ENCODE measurements around the gene AQP7. TPM values are rescaled to one million over a fixed set of nuclear protein-coding genes. Genes with fewer than 3 reads are reported as not detected.
"Not testable (repeated sequence)": the region's sequence is repeated elsewhere in the genome, so short reads cannot be mapped to it uniquely, and the experiment has no call there.

The AQP7 gene
- total RNA-seq, 1 experiment from 2014 or later = 0.58 TPM

DNA sequence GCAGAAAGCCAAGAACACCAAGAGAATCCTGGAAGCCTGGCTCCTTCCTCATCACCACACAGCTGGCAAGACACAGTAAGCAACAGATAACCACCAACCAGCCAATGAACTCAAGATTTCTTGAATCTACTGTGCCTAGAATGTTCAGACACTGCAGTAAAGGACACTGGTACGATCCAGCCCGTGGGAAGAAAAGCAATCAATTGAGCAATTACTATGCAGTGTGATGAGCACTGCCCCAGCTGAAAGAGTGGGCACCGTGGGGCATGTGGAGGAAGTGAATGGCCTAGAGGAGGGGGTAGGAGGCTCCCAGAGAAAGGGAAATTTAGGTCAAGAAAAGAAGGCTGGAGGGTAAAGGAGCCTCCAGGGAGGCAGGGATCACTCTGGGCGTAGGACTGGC, 4.6 kb downstream of the AQP7 start:
- not testable (repeated sequence) for DNase-seq (ENCODE audit: low spot score)

DNA sequence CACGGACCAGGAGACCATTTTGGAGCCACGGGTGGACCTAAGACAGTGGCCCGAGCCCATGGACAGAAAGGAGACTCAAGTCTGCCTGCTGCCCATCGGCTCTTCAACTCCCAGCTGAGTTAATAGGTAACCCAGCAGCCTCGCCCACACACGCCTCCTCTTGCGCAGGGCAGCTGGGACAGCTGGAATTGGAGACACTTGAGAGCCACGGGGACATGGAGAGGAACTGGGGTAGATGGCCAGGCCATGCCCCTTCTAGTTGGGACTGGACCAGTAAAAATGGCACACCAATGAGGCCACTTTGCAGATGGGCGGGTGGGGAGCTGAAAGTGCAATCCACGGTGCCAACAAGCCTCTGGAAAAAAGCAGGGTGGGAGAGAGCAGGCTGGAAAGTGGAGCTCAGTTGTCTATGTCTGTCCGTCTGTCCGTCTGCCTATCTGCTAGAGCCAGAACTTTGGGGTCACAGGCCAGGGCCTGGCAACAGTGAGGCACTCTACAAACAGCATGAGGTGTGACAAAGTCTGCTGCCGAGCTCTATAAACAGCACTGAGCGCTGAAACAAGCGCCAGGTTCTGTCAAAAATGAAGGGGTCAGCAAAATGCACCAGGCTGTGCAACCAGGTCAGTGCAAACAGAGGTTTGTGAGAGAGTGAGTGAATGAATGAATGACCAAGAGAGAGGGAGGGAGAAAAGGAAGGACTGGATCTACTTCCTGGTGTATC, 7.0 kb downstream of the AQP7 start:
- DNase-seq (ENCODE audit: low spot score) = peak; percentile 63

DNA sequence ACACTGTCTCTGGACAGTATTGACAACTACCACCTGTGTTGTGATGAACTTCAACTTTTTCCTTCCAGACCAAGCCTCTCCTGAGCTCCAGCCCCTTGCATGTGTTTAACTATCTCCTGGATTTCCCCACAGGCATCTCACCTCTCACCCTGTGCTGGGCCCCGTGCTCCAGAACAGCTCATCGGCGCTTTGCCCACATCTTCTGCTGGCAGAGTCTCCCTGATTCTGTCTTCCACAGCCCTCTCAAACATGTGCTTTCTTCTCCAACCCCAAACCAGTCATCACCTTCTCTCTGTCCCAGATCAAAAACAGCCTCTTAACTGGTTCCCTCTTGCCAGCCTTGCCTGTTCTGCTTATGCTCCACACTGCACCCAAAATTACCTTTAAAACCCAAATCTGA, 8.4 kb downstream of the AQP7 start:
- DNase-seq (ENCODE audit: low spot score) = not testable (repeated sequence)

DNA sequence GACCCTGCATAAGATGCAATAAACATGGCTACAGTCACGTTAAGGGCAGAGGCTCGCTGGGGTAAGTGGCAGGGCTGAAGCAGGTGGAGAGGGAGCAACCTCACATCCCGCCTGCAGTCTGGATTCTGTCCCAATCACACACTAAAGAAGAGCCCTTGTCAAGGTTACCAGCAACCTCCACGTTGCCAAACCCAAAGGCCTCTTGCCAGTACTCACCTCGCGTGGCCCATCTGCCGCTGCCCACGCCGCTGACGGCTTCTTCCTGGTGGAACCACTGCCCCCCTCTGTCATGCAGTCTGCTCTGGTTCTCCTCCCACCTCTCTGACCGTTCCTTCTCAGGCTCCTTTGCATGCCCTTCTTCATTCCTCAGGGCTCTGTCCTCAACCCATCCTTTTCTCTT, 8.8 kb downstream of the AQP7 start:
- no peak for DNase-seq (ENCODE audit: low spot score)

DNA sequence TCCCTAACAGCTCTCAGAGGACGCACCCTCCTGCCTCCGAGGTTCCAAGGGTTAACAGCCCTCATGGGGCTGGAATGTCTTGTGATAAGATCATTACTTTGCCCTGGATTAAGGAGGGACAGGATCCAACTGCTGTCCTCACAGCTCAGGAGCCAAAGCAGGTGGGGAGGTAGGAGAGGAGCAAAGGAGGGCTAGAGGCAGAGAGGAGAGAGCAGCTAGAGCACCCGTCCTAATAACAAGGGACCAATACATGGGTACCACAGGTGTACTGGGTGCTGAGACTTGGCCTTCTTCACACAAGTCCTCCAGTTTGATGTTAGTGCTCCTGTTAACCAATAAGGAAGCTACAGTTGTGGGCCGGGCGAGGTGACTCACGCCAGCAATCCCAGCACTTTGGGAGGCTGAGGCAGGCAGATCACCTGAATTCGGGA, 9.8 kb downstream of the AQP7 start:
- DNase-seq (ENCODE audit: low spot score) = peak; percentile 39

DNA sequence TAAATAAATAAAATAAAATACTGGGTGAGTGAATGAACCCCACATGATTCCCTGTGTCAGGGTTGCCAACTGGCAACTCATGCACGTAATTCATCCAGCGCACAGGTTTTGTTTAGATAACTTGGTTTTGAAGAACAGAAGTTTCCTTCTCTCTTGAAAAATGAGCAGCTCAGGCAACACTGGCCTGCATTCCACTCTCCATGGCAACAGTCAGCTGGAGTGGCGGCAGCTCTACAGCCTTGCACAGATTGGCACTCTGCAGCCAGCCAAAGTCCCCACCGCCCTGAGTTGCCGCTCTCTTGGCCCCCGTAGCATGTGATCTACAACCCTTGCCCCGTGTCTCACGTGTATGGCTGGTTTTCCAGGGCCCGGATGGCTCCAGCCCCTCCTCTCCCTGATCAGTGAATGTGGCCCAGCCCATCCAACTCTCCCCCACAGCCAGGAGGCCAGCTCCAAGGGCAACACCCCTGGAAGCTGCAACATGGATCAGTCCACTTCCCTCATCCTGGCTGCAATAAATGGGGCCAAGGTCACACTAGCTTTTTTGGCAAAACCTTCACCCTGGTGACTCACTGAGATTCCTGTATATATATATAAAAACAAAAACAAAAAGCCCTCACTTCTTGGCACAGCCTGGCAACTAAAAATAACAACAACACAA, 11.1 kb downstream of the AQP7 start:
- DNase-seq (ENCODE audit: low spot score) = peak; percentile 85

DNA sequence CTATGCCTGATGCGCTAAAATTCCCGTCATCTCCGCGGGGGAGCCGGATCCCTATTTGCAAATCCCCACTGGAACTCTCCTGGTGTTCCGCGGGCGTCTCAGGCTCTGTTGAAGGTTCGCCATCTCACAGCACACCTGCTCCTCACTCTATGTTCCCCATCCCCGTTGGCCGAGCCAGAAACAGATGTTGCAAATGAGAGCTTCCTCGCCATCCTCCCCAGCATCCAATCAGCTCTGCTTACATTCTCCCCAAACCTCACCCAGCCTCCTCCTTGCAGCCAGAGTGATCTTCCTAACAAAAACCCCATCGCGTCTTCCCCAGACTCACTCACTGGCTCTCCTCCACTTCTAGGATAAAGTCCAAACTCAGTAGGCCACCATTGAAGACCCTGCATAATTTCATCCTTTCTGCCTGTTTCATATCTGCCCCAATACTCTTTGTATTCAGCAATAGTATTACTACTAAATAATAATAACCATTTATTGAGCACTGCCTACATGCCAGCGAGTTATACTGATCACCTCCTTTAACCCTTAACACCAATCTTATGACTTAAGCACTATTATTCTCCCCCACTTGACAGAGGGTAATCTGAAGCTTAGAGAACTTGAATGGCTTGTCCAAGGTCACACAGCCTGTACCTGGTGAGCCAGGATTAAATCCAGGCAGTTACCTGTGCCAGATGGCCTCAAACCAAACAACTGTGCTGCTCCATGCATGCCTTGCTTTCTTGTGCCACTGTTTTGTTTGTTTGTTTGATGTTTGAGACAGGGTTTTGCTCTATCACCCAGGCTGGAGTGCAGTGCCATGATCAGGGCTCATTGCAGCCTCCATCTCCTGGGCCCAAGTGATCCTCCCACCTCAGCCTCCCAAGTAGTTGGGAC, 14.0 kb downstream of the AQP7 start:
- no peak for DNase-seq (ENCODE audit: low spot score)

DNA sequence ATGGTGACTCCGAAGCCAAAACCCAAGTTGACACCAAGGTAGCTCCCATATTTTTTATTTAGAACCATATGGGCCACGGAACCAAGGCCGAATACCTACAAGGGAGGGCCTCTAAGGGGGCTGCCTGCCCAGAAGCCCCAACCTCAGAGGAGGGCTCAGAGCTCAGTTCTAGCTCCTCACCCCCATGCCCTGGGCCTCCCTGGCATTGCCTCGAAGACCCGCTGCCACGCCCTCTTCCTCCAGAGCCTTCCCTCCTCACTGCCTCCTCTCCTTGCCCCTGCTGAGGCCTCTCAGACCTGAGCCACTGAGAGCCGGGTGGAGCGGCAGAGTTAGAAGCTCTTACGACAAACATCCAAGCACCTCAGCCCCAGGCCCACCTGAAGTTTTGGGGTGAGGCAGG, 15.4 kb downstream of the AQP7 start:
- DNase-seq (ENCODE audit: low spot score) = not testable (repeated sequence)

DNA sequence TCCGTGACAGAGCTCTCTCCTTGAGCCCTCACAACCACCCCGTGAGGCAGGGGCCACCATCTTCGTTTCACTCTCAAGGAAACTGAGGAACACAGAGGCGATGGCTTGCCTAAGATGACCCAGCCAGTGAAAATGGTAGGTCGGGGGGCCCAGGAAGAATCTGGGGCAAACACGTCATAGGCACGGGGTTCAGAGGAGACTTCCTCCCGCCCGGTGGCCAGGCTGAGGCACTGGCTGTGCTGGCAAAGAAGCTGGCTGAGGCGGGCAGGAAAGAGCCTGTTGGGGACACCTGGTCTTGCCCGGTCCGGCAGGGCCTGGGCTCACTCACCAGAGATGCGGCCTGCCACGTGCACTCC, 15.7 kb downstream of the AQP7 start:
- not testable (repeated sequence) for DNase-seq (ENCODE audit: low spot score)

DNA sequence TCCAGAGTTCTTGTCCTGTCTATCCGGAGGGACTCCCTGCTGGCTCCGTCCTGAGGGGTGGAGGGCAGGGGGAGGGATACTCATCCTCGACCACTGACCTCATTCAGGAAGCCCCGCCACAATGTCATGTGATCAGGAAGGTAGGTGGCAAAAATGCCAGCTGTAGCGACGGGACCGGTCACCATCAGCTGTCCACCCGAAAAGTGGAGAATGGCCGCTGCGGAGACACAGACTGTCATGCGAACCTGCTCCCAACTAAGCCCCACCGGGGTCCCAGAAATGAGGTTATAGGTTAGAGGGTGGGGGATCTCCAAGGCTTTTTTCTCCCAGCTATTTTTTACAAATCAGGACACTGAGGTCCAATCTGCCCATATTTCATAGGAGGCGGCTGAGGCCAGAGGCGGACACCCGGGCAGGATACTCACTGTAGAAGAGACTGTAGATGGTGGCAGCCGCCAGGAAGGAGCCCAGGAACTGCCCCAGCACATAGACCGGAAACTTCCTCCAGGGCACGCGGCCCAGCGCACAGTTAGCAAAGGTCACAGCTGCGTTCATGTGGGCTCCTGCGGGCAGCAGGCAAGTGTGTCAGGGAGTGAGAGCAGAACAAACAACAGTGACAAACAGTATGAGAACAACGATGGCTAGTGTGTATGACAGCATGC, 16.3 kb downstream of the AQP7 start:
- not testable (repeated sequence) for DNase-seq (ENCODE audit: low spot score)

DNA sequence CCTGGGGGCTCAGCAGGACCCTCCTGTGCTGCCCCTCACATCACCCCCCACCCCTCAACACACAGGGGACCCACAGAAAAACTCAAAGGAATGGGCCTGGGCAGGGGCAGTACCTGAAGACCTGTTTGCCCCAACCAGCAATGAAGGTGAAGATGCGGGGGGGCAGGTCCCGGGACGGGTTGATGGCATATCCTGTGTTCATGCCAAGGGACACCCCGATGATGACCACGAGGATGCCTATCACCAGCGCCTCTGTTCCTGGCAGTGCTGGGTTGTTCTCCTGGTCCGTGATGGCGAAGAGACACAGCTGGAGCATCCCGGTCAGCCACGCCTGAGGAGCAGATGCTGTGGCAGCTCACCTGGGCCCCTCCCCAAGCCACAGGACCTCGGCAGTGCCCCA, 16.8 kb downstream of the AQP7 start:
- DNase-seq (ENCODE audit: low spot score) = not testable (repeated sequence)

DNA sequence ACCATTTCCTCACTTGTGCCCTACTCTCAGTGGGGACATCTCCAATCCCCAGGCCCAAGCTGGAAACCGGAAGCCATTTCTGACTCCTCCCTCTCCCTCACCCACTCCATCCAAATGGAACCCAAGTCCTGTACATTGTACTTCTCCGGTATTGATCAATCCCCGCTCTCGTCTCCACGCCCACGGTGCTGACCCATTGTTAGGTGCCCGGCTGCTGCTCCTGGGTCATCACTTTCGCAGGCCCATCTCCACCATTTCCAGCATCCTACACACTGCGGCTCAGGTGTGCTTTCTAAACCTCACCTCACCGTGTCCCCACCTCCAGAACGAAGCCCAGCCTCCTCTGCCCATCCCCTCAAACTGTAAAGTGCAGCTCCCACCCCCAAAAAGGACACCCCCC, 19.0 kb downstream of the AQP7 start:
- not testable (repeated sequence) for DNase-seq (ENCODE audit: low spot score)

DNA sequence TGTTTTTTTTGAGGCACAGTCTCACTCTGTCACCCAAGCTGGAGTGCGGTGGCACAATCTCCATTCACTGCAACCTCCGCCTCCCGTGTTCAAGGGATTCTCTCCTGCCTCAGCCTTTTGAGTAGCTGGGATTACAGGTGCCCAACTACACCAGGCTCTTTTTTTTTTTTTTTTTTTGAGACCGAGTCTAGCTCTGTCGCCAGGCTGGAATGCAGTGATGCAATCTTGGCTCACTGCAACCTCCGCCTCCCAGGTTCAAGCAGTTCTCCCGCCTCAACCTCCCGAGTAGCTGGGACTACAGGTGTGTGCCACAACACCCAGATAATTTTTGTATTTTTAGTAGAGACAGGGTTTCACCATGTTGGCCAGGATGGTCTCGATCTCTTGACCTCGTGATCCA, 20.0 kb downstream of the AQP7 start:
- DNase-seq (ENCODE audit: low spot score) = not testable (repeated sequence)

DNA sequence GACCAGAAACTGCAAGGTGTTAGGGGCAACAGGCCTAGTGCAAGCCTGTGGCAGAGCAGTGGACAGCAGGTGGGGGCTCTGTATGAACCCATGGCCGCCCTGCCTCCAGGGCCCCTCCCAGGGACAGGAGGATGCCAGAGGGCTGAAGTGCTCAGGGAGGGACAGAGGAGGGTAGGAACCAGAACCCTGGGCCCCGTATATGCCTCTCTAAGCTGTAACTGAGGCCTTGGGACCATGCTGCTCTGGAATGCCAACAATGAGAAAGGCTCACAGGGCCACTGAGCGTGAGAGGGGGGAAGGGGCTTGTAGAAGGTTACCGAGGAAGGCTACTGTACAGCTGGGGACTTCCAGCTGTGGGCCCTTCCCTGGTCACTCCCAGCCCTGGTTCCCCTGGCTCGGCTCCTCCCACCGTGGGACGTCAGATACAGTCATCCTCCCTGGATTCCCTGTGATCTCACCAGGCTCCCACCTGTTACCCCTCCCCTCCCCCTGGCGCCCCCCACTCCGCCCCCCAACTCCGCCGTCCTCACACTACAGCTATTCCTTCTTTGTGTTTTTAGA, 21.1 kb downstream of the AQP7 start:
- no peak for DNase-seq (ENCODE audit: low spot score)

DNA sequence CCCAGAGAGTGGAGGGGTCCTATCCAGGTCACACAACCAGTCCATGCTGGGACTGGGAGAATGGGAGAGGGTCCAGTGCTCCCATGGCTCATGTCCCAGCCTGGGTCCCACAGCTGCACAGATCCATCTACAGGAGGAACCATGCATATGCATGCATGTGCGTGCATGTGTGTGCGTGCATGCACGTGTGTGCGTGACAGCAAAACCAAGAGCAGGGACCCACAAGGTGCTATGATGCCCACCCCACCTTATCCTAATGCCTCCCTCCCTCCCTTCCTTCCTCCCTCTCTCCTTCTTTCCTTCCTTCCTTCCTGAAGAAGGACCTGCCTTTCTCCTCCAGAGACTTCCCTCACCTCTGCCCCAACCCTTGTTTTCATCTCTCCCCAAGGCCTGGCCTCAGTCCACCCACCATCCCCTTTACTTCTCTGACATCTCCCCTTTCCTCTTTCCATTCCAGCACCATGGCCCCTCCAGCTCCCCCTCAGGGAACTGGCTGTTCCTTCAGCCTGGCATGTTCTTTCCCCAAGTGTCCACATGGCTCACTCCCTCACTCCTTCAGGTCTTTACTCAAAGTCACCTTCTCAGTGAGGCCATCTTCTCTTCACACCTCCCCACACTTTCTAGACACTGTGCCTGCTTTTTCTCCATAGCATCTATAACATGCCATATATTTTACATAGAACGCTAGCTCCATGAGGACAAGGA, 21.8 kb downstream of the AQP7 start:
- DNase-seq (ENCODE audit: low spot score) = no peak

DNA sequence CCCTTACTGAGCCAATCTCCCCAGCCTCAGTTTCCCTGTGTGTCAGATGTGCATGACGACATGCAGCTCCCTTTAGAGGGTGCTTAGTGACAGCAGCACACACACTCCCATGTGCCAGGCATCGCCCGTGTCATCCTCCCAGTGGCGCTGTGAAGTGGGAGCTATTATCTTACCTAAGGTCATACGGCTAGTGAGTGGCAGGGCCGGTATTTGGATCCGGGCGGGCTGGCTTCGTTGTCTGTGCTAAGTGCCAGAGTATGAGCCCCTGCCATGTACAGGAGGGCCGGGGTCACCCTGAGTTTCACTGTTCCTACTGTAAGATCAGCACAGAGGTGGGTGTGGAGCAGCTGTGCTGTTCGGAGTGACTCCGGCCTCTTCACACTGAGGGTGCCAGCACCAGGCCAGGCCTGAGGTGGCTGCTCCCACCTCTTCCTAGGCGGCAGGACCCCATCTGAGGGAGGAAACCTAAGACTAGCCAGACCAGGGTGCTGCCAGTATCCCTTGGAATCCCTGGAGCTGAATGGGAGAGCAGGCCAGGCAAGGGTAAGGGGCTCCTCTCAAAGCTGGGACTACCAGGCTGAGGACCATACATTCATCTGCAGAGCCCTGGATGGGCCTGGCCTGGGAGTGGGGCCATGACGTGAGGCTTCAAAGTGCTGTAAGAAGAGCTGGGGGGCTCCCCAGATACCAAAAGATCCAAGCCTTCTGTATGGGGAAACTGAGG, 22.5 kb downstream of the AQP7 start:
- DNase-seq (ENCODE audit: low spot score) = no peak

DNA sequence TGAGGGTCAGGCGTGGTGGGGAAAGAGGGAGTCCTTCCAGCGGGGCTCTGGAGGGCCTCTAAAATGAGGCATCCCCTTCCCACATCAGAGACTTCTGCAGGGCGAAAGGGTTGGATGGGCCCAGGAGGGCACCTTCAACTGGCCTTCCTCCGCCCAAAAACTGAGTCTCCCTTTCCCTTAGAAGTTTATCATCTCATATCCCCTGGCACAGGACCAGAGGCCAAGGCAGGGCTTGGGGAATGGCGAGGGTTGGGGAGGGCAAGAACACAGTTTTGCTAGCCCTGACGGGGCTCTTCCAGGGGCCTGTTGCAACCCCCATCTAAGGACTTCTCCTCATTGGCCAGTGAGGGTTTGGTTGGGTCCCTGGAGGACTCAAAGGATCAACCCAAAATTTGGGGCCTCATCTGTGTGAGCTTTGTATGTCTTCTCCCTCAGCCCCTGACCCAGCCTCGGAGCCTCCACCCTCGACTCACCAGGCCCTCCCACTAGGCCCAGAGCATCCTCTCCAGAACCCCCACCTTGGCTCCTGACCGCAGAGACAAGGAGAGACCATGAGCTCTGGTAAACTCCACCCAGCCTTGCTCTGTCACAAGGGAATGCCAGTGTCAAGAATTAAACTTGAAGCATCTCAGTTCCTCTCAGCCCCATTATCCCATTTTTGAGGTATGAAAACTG, 24.1 kb downstream of the AQP7 start:
- no peak for DNase-seq (ENCODE audit: low spot score)

DNA sequence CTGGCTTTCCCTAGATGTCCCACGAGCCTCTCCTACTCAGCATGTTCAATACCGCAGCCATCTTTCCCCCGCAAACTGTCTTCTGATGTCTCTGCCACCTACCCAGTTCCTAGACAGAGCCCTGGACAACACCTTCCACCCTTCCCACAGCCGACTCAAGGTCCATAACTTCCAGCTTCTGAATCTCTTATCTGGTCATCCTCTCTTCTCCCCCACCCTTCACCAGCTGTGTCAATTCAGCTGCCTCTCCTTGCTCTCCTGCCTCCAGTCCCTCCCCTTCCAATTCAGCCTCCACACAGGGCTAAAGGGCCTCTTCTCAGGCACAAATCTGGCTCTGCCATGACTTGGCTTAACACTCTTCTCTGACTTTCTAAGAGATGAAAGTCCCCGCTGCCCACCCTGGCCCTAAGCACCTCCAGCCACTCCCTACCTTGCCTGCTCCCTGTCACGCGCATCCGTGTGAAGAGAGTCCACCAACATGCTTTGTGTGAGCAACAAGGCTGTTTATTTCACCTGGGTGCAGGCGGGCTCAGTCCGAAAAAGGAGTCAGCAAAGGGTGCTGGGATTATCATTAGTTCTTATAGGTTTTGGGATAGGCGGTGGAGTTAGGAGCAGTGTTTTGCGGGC, 25.2 kb downstream of the AQP7 start:
- no peak for DNase-seq (ENCODE audit: low spot score)

DNA sequence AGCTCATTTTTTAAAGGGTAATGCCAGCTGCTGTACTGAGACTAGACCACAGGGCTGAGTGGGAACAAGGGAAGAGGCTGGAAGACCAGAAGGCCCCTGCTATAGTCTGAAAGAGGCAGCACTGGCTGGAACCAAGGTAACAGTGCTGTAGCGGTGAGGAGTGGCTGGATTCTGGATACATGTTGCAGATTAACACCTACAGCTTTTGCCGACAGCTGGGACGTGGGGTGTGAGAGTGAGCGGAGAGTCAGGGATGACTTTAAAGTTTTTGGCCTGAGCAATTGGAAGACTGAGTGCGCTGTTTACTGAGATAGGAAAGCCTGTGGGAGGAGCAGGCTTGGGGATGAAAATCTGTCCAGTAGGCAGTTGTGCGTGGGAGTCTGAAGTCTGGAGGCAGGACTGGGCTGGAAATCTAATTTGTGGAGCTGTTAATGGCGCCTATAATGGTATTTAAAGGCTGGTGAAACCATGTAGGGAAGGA, 26.5 kb downstream of the AQP7 start:
- DNase-seq (ENCODE audit: low spot score) = no peak
